Measurements from ENCODE around the gene PTPRM.

DNA sequence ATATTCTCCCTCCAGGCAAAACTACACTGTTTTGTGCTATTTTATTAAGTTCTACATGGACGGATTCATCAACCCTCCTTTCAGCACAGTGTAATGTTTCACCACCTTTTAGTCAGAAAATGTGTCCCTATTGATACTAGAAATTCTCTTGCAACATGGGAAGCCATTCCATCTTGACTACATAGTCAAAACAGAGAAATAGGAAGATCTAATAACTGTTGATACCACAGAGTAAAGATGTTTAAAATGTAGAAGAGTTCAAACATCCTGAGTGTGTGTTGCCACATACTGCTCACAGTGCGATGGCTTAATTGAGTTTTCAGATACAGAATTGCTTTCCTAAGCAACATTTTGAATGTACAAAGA lies 549.9 kb downstream of the PTPRM start:
- TF ChIP-seq NFIC (IDR thresholded peaks at IDR 0.05; ENCODE audit: borderline replicate concordance) (no peak), EZH2phosphoT487 (IDR thresholded peaks at IDR 0.05; ENCODE audit: borderline replicate concordance, low read depth) (no peak), CTCF (IDR thresholded peaks at IDR 0.05) (no peak), GATA2 (CRISPR knock-in tag; IDR thresholded peaks at IDR 0.05) (no peak)
- TF ChIP-seq, protein P1, sequence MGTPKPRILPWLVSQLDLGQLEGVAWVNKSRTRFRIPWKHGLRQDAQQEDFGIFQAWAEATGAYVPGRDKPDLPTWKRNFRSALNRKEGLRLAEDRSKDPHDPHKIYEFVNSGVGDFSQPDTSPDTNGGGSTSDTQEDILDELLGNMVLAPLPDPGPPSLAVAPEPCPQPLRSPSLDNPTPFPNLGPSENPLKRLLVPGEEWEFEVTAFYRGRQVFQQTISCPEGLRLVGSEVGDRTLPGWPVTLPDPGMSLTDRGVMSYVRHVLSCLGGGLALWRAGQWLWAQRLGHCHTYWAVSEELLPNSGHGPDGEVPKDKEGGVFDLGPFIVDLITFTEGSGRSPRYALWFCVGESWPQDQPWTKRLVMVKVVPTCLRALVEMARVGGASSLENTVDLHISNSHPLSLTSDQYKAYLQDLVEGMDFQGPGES (IDR thresholded peaks at IDR 0.05; ENCODE audit: low read depth, low read length) = no peak
